Right lobe of liver (tissue), 6 donors: Measurements from ENCODE around the gene SYTL1. TPM values are rescaled to one million over a fixed set of nuclear protein-coding genes. Genes with fewer than 3 reads are reported as not detected.

ENCODE experiments used
- ATAC-seq, 4 donors: fragments of 200-7000 bp; cut with Tn5 transposase; one replicate each; pipeline ENCODE4 v1.9.1; 2020; ENCODE audit warnings: mild to moderate bottlenecking in 4 of 4, moderate library complexity in 4 of 4
- DNase-seq, 3 donors: peaks; one replicate each; pipeline ENCODE4 v3.0.0-alpha.2; 2020
- H3K27ac ChIP-seq, 3 donors: fragments of 200-600 bp; one replicate each; pipeline ENCODE4 v1.8.0; 2022
- H3K27me3 ChIP-seq, 2 donors: fragments of 200-600 bp; one replicate each; pipeline ENCODE4 v1.8.0; 2022
- H3K36me3 ChIP-seq, 4 donors: fragments of 200-600 bp; sonication (generic) in 1 of 4; one replicate each; pipeline versions ENCODE4 v1.5.1 to v1.8.0; 2017 to 2022; ENCODE audit warnings: control low read depth in 1 of 4
- H3K4me1 ChIP-seq, 4 donors: fragments of 200-600 bp; sonication (generic) in 1 of 4; one replicate each; pipeline versions ENCODE4 v1.5.1 to v1.8.0; 2017 to 2022; ENCODE audit warnings: control low read depth in 1 of 4
- H3K4me3 ChIP-seq, 3 donors: fragments of 200-600 bp; one replicate each; pipeline ENCODE4 v1.8.0; 2022
- H3K9me3 ChIP-seq, 4 donors: fragments of 200-600 bp; sonication (generic) in 1 of 4; one replicate each; pipeline versions ENCODE4 v1.5.1 to v1.8.0; 2017 to 2022; ENCODE audit warnings: control low read depth in 1 of 4
- CTCF ChIP-seq, 4 donors: fragments of 200-600 bp in 3 of 4; fragments of 450-650 bp in 1 of 4; IDR thresholded peaks; one replicate each; pipeline versions ENCODE4 v1.5.1 to v1.8.0; 2016 to 2022; ENCODE audit warnings: antibody characterized with exemption in 4 of 4, mild to moderate bottlenecking in 2 of 4
- POLR2A ChIP-seq: fragments of 450-650 bp; IDR thresholded peaks from one replicate; pipeline ENCODE4 v1.6.1; 2017; ENCODE audit warnings: antibody characterized with exemption, mild to moderate bottlenecking
- WGBS: methylation state at CpG from one replicate; pipeline ENCODE4 v1.1.6; 2018; ENCODE audit warnings: low coverage, low lambda C conversion rate; ENCODE audit not compliant: insufficient coverage; ENCODE audit errors: missing lambda C conversion rate; 5-methylcytosine and 5-hydroxymethylcytosine counted together
- intact Hi-C, 2 donors: fragments of 100-400 bp; cut with DNase I; formaldehyde crosslinking; loops; one replicate each; pipeline versions ENCODE4 v1.11.2 to v1.14.1; 2022
- total RNA-seq, 6 experiments: library from RNA; depleted of rRNA in 2 of 6; stranded (reverse); fragments of >200 nt in 2 of 6; fragmentation: NEBNext Ultra II Directional in 3 of 6; extraction: Animal tissue kit (Norgen Biotek cat#: 25700) in 3 of 6; gene quantifications; one replicate each; pipeline versions ENCODE4 v1.1.0 to v1.2.4, GENCODE V29; 2016 to 2023
- donor health status: DM: no; HTN: yes; CAD: no.
- donor health status: DM: no; HTN: no; CAD: no.
- donor health status: DM: no; HTN: no; CAD: no.
- donor health status: DM: no; HTN: yes; CAD: no.
- donor health status: DM: no; HTN: yes; CAD: no.

Gene SYTL1
- total RNA-seq, 6 experiments from 2014 or later: 0.37 to 1.7 (median 0.80) TPM

GRCh38 chr1:27303509-27303908 is 38.3 kb upstream of the SYTL1 start:
- no peak for DNase-seq
- no peak overlapping the region for H3K27ac ChIP-seq
- no peaks in the 10 kb centered on the region for H3K4me1 ChIP-seq
- no peak overlapping the region for H3K4me3 ChIP-seq
- H3K9me3 ChIP-seq: no peaks in the 10 kb centered on the region
- intact Hi-C loops: loop anchor here (5.0 kb wide), 2 partner anchors 89 to 304 kb away; partner anchors contain the start of gene GPR3 (in 1 of the 2)
- no peaks in the 10 kb centered on the region for H3K27me3 ChIP-seq
- H3K36me3 ChIP-seq: peaks cover 0 to 30% (median 2%) of the 10 kb centered on the region in 4 donors
- no peak for TF ChIP-seq CTCF (IDR thresholded peaks at IDR 0.05)
- TF ChIP-seq POLR2A: no peak
- over 99% methylated on average over 11 of the region's 15 CpGs for WGBS
- ATAC-seq: no peak

GRCh38 chr1:27306071-27306470 is 35.8 kb upstream of the SYTL1 start:
- Histone ChIP-seq H3K4me1 (no peaks in the 10 kb centered on the region), H3K9me3 (no peaks in the 10 kb centered on the region), H3K36me3 (peaks cover 0 to 23% (median 2%) of the 10 kb centered on the region in 4 donors), H3K27ac (no peak overlapping the region), H3K27me3 (no peaks in the 10 kb centered on the region), H3K4me3 (no peak overlapping the region)
- ATAC-seq (peak in 1 of 4 donors; percentile 18), DNase-seq (no peak)
- TF ChIP-seq CTCF (IDR thresholded peaks at IDR 0.05) (no peak), POLR2A (no peak)
- WGBS: 88% methylated on average over 7 of the region's 11 CpGs
- intact Hi-C loops: no loop called here

DNA sequence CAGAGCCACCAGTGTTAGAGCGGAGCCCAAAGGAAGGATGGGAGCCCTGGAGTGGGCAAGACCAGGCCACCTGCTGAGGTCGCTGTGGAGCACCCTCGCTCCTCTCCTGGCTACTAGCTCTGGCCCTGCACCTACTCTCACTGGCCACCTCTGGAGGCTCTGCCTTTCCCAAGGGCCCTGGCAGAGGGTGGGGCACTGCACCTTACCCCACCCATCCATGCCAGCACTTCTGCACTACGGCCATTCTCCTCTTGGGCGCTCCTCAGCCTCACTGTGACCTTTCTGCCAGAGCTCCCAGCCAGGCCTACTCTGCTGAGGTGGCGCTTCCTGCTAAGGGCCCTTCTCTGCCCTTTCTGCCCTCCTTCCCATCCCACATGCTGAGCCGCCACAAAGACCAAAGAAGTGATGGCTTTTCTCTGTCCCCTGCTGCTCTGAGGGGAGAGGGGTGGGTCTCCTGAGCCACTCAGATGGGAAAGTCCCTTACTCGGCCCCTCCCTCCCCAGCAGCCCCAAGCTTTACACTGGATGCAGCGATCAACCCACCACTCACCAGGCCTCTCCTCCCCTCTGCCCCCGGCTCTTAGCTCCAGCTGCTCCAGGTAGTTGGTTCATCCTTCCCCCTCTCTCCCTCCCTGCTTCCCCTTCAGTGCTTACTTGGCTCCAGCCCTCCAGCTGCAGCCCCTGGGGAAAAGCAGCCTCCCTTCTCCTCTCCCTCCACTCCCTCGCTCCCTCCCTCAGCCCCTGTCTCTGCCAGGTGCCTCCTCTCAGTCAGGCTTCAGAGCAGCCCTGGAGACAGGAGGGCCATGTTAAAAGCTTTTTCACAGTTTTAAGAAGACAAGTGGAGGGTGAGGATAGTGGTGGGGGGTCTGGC is 34.7 kb upstream of the SYTL1 start:
- Histone ChIP-seq H3K4me3 (no peak overlapping the region), H3K9me3 (no peaks in the 10 kb centered on the region), H3K36me3 (peaks cover 0 to 17% (median 2%) of the 10 kb centered on the region in 4 donors), H3K27me3 (no peaks in the 10 kb centered on the region), H3K4me1 (no peaks in the 10 kb centered on the region), H3K27ac (no peak overlapping the region)
- 93% methylated on average over 4 of the region's 11 CpGs for WGBS
- no peak for TF ChIP-seq POLR2A
- DNase-seq: no peak
- intact Hi-C loops: no loop called here
- no peak for ATAC-seq

- intact Hi-C loops: no loop called here
- Histone ChIP-seq H3K4me1 (no peaks in the 10 kb centered on the region), H3K27ac (no peak overlapping the region)
Observed at GRCh38 chr1:27307874-27308598, 33.8 kb upstream of the SYTL1 start.

More at GRCh38 chr1:27307874-27308598, 33.8 kb upstream of the SYTL1 start:
- 91% methylated on average over 3 of the region's 6 CpGs for WGBS
- H3K9me3 ChIP-seq: no peaks in the 10 kb centered on the region
- no peak overlapping the region for H3K4me3 ChIP-seq
- ATAC-seq (peak in 1 of 4 donors; percentile 15), DNase-seq (no peak)
- H3K36me3 ChIP-seq: peaks cover 0 to 13% (median 1%) of the 10 kb centered on the region in 4 donors
- no peak for TF ChIP-seq POLR2A
- TF ChIP-seq CTCF (IDR thresholded peaks at IDR 0.05): no peak
- no peaks in the 10 kb centered on the region for H3K27me3 ChIP-seq
